HepG2 (cell line): Measurements from ENCODE around the gene SAMD10. TPM values are rescaled to one million over a fixed set of nuclear protein-coding genes. Genes with fewer than 3 reads are reported as not detected.
A peak's percentile ranks its signal among the peaks of the same experiment; 100 is the strongest.

Experiments
- ATF7-NPFF ChIP-seq: sonication (generic); formaldehyde crosslinking; IDR thresholded peaks from 2 replicates; pipeline ENCODE4 v1.8.1; 2023; ENCODE audit warnings: mild to moderate bottlenecking, low read depth, missing genetic modification reagents, moderate library complexity
- CBX5 ChIP-seq: sonication (generic); formaldehyde crosslinking; IDR thresholded peaks from 2 replicates; pipeline ENCODE4 v1.4.0; 2020; ENCODE audit warnings: missing genetic modification reagents, borderline replicate concordance
- FIP1L1 ChIP-seq: fragments of 200-400 bp; formaldehyde crosslinking; IDR thresholded peaks from 2 replicates; pipeline ENCODE4 v1.6.1; 2018; ENCODE audit warnings: low read depth, mild to moderate bottlenecking, low read length, moderate library complexity, borderline replicate concordance; ENCODE audit not compliant: insufficient read depth
- KDM6A ChIP-seq: IDR thresholded peaks from 2 replicates; pipeline ENCODE4 v1.6.1; 2016; ENCODE audit warnings: low read depth
- MAF1 ChIP-seq: sonication (generic); formaldehyde crosslinking; IDR thresholded peaks from 2 replicates; pipeline ENCODE4 v1.5.0; 2020; ENCODE audit warnings: missing genetic modification reagents, borderline replicate concordance
- MBNL3 ChIP-seq: fragments of 250-450 bp; sonication (Bioruptor Pico); conservative IDR thresholded peaks from 2 replicates; pipeline ENCODE4 v1.8.0; 2022; ENCODE audit warnings: mild to moderate bottlenecking, inconsistent platforms
- RELA ChIP-seq: sonication (generic); formaldehyde crosslinking; IDR thresholded peaks from 2 replicates; pipeline ENCODE4 v1.4.0; 2020; ENCODE audit warnings: missing genetic modification reagents
- RFX3 ChIP-seq: IDR thresholded peaks from 2 replicates; pipeline ENCODE4 v1.6.1; 2016; ENCODE audit warnings: missing biosample characterization, missing genetic modification reagents
- SIN3A ChIP-seq: IDR thresholded peaks from 2 replicates; pipeline ENCODE4 v1.6.1; 2011; ENCODE audit warnings: low read depth, mild to moderate bottlenecking, control low read depth, low read length, borderline replicate concordance
- SYNCRIP ChIP-seq: fragments of 200-400 bp; formaldehyde crosslinking; IDR thresholded peaks from 2 replicates; pipeline ENCODE4 v1.6.1; 2018; ENCODE audit warnings: mild to moderate bottlenecking, low read depth, low read length; ENCODE audit not compliant: insufficient read depth
- ZFP36L1 ChIP-seq: sonication (generic); formaldehyde crosslinking; IDR thresholded peaks from 2 replicates; pipeline ENCODE4 v1.8.0; 2022; ENCODE audit warnings: mild to moderate bottlenecking, missing genetic modification reagents, moderate library complexity
- ZFP90 ChIP-seq: sonication (generic); formaldehyde crosslinking; IDR thresholded peaks from 2 replicates; pipeline ENCODE4 v1.8.0; 2022; ENCODE audit warnings: missing genetic modification reagents, mild to moderate bottlenecking, inconsistent platforms, borderline replicate concordance
- ZNF180 ChIP-seq: sonication (generic); formaldehyde crosslinking; IDR thresholded peaks from 2 replicates; pipeline ENCODE4 v1.4.0; 2020; ENCODE audit warnings: low read depth, missing genetic modification reagents, borderline replicate concordance
- ZNF234 ChIP-seq: sonication (generic); formaldehyde crosslinking; conservative IDR thresholded peaks from 2 replicates; pipeline ENCODE4 v1.5.1; 2020; ENCODE audit warnings: mild to moderate bottlenecking, missing genetic modification reagents
- ZNF484 ChIP-seq: sonication (generic); formaldehyde crosslinking; IDR thresholded peaks from 2 replicates; pipeline ENCODE4 v1.5.1; 2020; ENCODE audit warnings: mild to moderate bottlenecking, low read depth, missing genetic modification reagents, borderline replicate concordance
- ZNF501 ChIP-seq: sonication (generic); formaldehyde crosslinking; IDR thresholded peaks from 2 replicates; pipeline ENCODE4 v1.5.1; 2020; ENCODE audit warnings: mild to moderate bottlenecking, moderate library complexity, missing genetic modification reagents
- ZNF761 ChIP-seq: sonication (generic); formaldehyde crosslinking; conservative IDR thresholded peaks from 2 replicates; pipeline ENCODE4 v1.4.0; 2020; ENCODE audit warnings: mild to moderate bottlenecking, missing genetic modification reagents
- ZNF816 ChIP-seq: sonication (generic); formaldehyde crosslinking; IDR thresholded peaks from 2 replicates; pipeline ENCODE4 v1.8.0; 2022; ENCODE audit warnings: missing genetic modification reagents, mild to moderate bottlenecking, borderline replicate concordance
- polyA plus RNA-seq, 8 experiments: library from polyadenylated mRNA; depleted of rRNA in 3 of 8; stranded (reverse) in 7 of 8; unstranded in 1 of 8; fragments of >200 nt; fragmentation: Illumina TruSeq in 4 of 8; extraction: Trizol in 4 of 8; gene quantifications; 2 replicates each; pipeline versions ENCODE4 v1.2.1 to v1.2.3, GENCODE V29; 2011 to 2016; ENCODE audit warnings: low read depth in 4 of 8, missing spikeins in 1 of 8, mixed read lengths in 1 of 8; ENCODE audit not compliant: insufficient read depth in 1 of 8
- total RNA-seq, 5 experiments: library from RNA; depleted of rRNA; stranded (reverse); fragments of >200 nt; fragmentation: Illumina TruSeq; extraction: Trizol; gene quantifications; 2 replicates each; pipeline ENCODE4 v1.2.3, GENCODE V29; 2016; ENCODE audit warnings: low read depth in 1 of 5
- TF ChIP-seq, protein P1 (sequence below): IDR thresholded peaks from 2 replicates; pipeline ENCODE4 v1.6.1; 2016; ENCODE audit warnings: missing compliant biosample characterization, missing genetic modification reagents, borderline replicate concordance
- TF ChIP-seq, protein P2 (sequence below): sonication (generic); formaldehyde crosslinking; IDR thresholded peaks from 2 replicates; pipeline ENCODE4 v1.4.0; 2020; ENCODE audit warnings: missing genetic modification reagents
- TF ChIP-seq, protein P3 (sequence below), 2 experiments: sonication (generic) in 1 of 2; formaldehyde crosslinking in 1 of 2; IDR thresholded peaks; 2 replicates each; pipeline versions ENCODE4 v1.4.0 to v1.6.1; 2018 to 2020; ENCODE audit warnings: missing genetic modification reagents in 2 of 2, borderline replicate concordance in 1 of 2, low read depth in 1 of 2, mild to moderate bottlenecking in 1 of 2, missing biosample characterization in 1 of 2
- TF ChIP-seq, protein P4 (sequence below): sonication (generic); formaldehyde crosslinking; IDR thresholded peaks from 2 replicates; pipeline ENCODE4 v1.5.0; 2020; ENCODE audit warnings: mild to moderate bottlenecking, missing genetic modification reagents, borderline replicate concordance

SAMD10 gene
- total and polyA plus RNA-seq, 2 of the 13 experiments (the other 11 are each of a cell fraction or from before 2014, with no cell fraction given) = 6.1 to 11.0 TPM

DNA sequence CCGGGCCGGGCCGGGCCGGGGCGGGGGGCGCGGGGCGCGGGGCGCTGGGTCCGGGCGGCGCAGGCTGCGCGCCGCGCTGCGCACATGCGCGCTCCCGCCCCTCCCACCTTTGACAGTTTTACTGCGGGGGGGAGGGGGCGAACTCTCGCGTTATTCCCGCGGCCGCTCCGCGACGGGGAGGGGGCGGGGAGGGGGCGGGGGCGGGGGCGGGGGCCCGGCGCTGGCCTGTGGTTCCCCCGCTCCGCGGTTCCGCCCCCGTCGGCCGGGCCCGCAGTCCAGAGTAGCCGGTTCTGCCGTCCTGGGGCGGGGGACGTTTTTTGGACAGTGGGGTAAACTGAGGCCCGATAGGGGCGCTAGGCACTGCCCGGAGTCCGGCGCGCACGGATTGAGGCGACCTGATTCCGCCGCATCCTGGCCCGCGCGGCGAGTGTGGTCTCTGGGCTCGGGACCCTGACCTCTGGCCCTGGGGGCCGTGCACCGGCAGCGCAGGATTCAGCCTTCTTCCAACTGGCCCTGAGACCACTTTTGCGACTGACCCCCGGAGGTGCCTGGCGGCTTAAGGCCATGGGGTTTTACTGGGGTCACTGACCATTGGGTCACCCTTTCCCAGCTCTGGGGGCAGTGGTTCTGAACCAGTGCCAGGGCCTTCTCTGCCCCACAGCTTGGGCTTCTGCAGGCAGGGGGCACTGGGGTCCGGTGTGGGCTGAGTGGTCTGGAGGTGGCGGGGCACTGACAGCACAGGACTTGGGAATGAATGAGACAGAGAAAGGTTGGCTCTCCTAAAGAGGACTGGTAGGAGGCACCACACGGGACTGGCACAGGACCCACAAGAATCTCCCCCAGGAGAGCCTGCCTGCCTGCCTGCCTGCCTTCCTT lies 9.4 kb downstream of the SAMD10 start, which contains the start of gene ZNF512B (continued):
- TF ChIP-seq, protein P1, sequence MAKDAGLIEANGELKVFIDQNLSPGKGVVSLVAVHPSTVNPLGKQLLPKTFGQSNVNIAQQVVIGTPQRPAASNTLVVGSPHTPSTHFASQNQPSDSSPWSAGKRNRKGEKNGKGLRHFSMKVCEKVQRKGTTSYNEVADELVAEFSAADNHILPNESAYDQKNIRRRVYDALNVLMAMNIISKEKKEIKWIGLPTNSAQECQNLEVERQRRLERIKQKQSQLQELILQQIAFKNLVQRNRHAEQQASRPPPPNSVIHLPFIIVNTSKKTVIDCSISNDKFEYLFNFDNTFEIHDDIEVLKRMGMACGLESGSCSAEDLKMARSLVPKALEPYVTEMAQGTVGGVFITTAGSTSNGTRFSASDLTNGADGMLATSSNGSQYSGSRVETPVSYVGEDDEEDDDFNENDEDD = no peak
- TF ChIP-seq ZNF180 (CRISPR knock-in tag) = no peak
- TF ChIP-seq, protein P2, sequence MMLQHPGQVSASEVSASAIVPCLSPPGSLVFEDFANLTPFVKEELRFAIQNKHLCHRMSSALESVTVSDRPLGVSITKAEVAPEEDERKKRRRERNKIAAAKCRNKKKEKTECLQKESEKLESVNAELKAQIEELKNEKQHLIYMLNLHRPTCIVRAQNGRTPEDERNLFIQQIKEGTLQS = no peak
- peak; percentile 73; the same call in 1 of the 2 replicates for TF ChIP-seq SIN3A
- peak; percentile 57; the same call in 1 of the 2 replicates for TF ChIP-seq ZNF761 (CRISPR knock-in tag)
- no peak for TF ChIP-seq MBNL3 (CRISPR knock-in tag)
- no peak for TF ChIP-seq FIP1L1
- TF ChIP-seq ZFP90 (CRISPR knock-in tag) = 0 out of 2 replicates have a peak, but pooled peaks have one; percentile 42
- TF ChIP-seq RFX3 (CRISPR knock-in tag) = no peak; the same call in 1 of the 2 replicates
- 0 out of 2 replicates have a peak, but pooled peaks have one; percentile 34 for TF ChIP-seq ZNF501 (CRISPR knock-in tag)
- TF ChIP-seq SYNCRIP = no peak
- no peak for TF ChIP-seq ZNF234 (CRISPR knock-in tag)
- TF ChIP-seq CBX5 (CRISPR knock-in tag) = peak; percentile 16; the same call in 1 of the 2 replicates
- no peak for TF ChIP-seq ZFP36L1
- TF ChIP-seq MAF1 (CRISPR knock-in tag) = peak; percentile 1; the same call in 1 of the 2 replicates
- TF ChIP-seq, protein P3, sequence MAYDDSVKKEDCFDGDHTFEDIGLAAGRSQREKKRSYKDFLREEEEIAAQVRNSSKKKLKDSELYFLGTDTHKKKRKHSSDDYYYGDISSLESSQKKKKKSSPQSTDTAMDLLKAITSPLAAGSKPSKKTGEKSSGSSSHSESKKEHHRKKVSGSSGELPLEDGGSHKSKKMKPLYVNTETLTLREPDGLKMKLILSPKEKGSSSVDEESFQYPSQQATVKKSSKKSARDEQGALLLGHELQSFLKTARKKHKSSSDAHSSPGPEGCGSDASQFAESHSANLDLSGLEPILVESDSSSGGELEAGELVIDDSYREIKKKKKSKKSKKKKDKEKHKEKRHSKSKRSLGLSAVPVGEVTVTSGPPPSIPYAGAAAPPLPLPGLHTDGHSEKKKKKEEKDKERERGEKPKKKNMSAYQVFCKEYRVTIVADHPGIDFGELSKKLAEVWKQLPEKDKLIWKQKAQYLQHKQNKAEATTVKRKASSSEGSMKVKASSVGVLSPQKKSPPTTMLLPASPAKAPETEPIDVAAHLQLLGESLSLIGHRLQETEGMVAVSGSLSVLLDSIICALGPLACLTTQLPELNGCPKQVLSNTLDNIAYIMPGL (CRISPR knock-in tag; IDR thresholded peaks at IDR 0.05; ENCODE audit: borderline replicate concordance in 1 of 2, low read depth in 1 of 2) = peak; percentile 39 to 47; a peak in 1 of 4 replicates
- TF ChIP-seq RELA (CRISPR knock-in tag) = no peak
- no peak for TF ChIP-seq KDM6A (CRISPR knock-in tag)
- no peak for TF ChIP-seq ZNF484 (CRISPR knock-in tag)
- TF ChIP-seq, protein P4, sequence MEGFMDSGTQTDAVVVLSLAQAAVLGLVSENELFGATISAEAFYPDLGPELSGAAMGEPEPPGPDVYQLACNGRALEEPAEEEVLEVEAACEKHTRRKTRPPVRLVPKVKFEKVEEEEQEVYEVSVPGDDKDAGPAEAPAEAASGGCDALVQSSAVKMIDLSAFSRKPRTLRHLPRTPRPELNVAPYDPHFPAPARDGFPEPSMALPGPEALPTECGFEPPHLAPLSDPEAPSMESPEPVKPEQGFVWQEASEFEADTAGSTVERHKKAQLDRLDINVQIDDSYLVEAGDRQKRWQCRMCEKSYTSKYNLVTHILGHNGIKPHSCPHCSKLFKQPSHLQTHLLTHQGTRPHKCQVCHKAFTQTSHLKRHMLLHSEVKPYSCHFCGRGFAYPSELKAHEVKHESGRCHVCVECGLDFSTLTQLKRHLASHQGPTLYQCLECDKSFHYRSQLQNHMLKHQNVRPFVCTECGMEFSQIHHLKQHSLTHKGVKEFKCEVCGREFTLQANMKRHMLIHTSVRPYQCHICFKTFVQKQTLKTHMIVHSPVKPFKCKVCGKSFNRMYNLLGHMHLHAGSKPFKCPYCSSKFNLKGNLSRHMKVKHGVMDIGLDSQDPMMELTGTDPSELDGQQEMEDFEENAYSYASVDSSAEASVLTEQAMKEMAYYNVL (CRISPR knock-in tag) = peak; percentile 95
- peak; percentile 63 for TF ChIP-seq ATF7-NPFF
- TF ChIP-seq ZNF816 (CRISPR knock-in tag) = no peak
